Neural cell (in vitro differentiated cells): Measurements from ENCODE around the gene TMCO4. TPM values are rescaled to one million over a fixed set of nuclear protein-coding genes. Genes with fewer than 3 reads are reported as not detected.

Source experiments
- H2AFZ ChIP-seq: fragments of 200-600, 300-800 bp; sonication (generic), shearing (Covaris generic); 2 replicates; pipeline ENCODE4 v1.6.0; 2014; ENCODE audit warnings: low read depth, mild to moderate bottlenecking, antibody characterized with exemption, low read length, moderate library complexity
- H3F3A ChIP-seq: fragments of 200-600 bp; shearing (Covaris generic); 2 replicates; pipeline ENCODE4 v1.6.1; 2016; ENCODE audit warnings: mild to moderate bottlenecking, moderate library complexity, mixed read lengths, antibody characterized with exemption, low read length; ENCODE audit not compliant: insufficient read depth, poor library complexity, severe bottlenecking
- H3K27ac ChIP-seq: fragments of 200-600, 300-800 bp; sonication (generic), shearing (Covaris generic); 2 replicates; pipeline ENCODE4 v1.5.1; 2014; ENCODE audit warnings: mild to moderate bottlenecking, low read length, moderate library complexity
- H3K27me3 ChIP-seq: fragments of 300-800, 200-600 bp; sonication (generic), shearing (Covaris generic); 2 replicates; pipeline ENCODE4 v1.6.0; 2014; ENCODE audit warnings: mild to moderate bottlenecking, low read depth, low read length, moderate library complexity; ENCODE audit not compliant: insufficient read depth
- H3K36me3 ChIP-seq: fragments of 300-800, 200-600 bp; sonication (generic), shearing (Covaris generic); 2 replicates; pipeline ENCODE4 v1.5.1; 2014; ENCODE audit warnings: mild to moderate bottlenecking, antibody characterized with exemption, low read length, moderate library complexity; ENCODE audit not compliant: insufficient read depth
- H3K4me2 ChIP-seq: fragments of 300-800, 200-600 bp; sonication (generic), shearing (Covaris generic); 2 replicates; pipeline ENCODE4 v1.6.0; 2014; ENCODE audit warnings: mild to moderate bottlenecking, low read length
- H3K4me3 ChIP-seq: fragments of 300-800, 200-600 bp; sonication (generic), shearing (Covaris generic); 2 replicates; pipeline ENCODE4 v1.5.1; 2014; ENCODE audit warnings: mild to moderate bottlenecking, low read length, moderate library complexity
- H3K79me2 ChIP-seq: fragments of 200-600 bp; shearing (Covaris generic); replicated peaks from 2 replicates; pipeline ENCODE4 v1.6.0; 2014; ENCODE audit warnings: mild to moderate bottlenecking, low read length, moderate library complexity; ENCODE audit not compliant: insufficient read depth
- H3K9ac ChIP-seq: fragments of 300-800, 200-600 bp; sonication (generic), shearing (Covaris generic); 2 replicates; pipeline ENCODE4 v1.6.1; 2016; ENCODE audit warnings: mild to moderate bottlenecking, low read length, mixed read lengths
- H3K9me2 ChIP-seq: fragments of 200-600 bp; shearing (Covaris generic); 2 replicates; pipeline ENCODE4 v1.6.1; 2016; ENCODE audit warnings: mild to moderate bottlenecking, low read length, mixed read lengths; ENCODE audit not compliant: insufficient read depth
- H3K9me3 ChIP-seq: fragments of 200-600, 300-800 bp; sonication (generic), shearing (Covaris generic); 2 replicates; pipeline ENCODE4 v1.6.1; 2016; ENCODE audit warnings: mild to moderate bottlenecking, mixed run types, low read length, moderate library complexity, mixed read lengths
- H4K20me1 ChIP-seq: fragments of 200-600 bp; shearing (Covaris generic); 2 replicates; pipeline ENCODE4 v1.6.1; 2016; ENCODE audit warnings: mild to moderate bottlenecking, mixed run types; ENCODE audit not compliant: insufficient read depth
- EP300 ChIP-seq: fragments of 450-650 bp; conservative IDR thresholded peaks from 2 replicates; pipeline ENCODE4 v1.6.1; 2014; ENCODE audit warnings: antibody characterized with exemption, mild to moderate bottlenecking, moderate library complexity; ENCODE audit not compliant: poor library complexity, severe bottlenecking
- EZH2 ChIP-seq: fragments of 200-600, 300-800 bp; shearing (Covaris generic), sonication (generic); IDR thresholded peaks from 2 replicates; pipeline ENCODE4 v1.6.1; 2014; ENCODE audit warnings: antibody characterized with exemption, low read length, borderline replicate concordance, mild to moderate bottlenecking; ENCODE audit not compliant: insufficient read depth, poor library complexity, severe bottlenecking
- MXI1 ChIP-seq: fragments of 450-650 bp; conservative IDR thresholded peaks from 2 replicates; pipeline ENCODE4 v1.6.1; 2014; ENCODE audit warnings: antibody characterized with exemption, mild to moderate bottlenecking; ENCODE audit not compliant: poor library complexity, severe bottlenecking
- POLR2AphosphoS5 ChIP-seq: IDR thresholded peaks from 2 replicates; pipeline ENCODE4 v1.6.1; 2012
- RAD21 ChIP-seq: fragments of 450-650 bp; conservative IDR thresholded peaks from 2 replicates; pipeline ENCODE4 v1.6.1; 2014; ENCODE audit warnings: antibody characterized with exemption, mild to moderate bottlenecking, moderate library complexity
- SMC3 ChIP-seq: fragments of 450-650 bp; conservative IDR thresholded peaks from 2 replicates; pipeline ENCODE4 v1.6.1; 2014; ENCODE audit warnings: antibody characterized with exemption, mild to moderate bottlenecking, moderate library complexity; ENCODE audit not compliant: poor library complexity
- TAF1 ChIP-seq: IDR thresholded peaks from 2 replicates; pipeline ENCODE4 v1.6.1; 2012; ENCODE audit warnings: low read depth
- polyA plus RNA-seq: library from polyadenylated mRNA; depleted of rRNA; stranded (reverse); fragments of >200 nt; gene quantifications from 2 replicates; pipeline ENCODE4 v1.2.3, GENCODE V29; 2014
- TF ChIP-seq, protein P1 (sequence below): fragments of 450-650 bp; IDR thresholded peaks from 2 replicates; pipeline ENCODE4 v1.5.1; 2014; ENCODE audit warnings: antibody characterized with exemption, mild to moderate bottlenecking, moderate library complexity; ENCODE audit not compliant: poor library complexity, severe bottlenecking
- TF ChIP-seq, protein P2 (sequence below): IDR thresholded peaks from 2 replicates; pipeline ENCODE4 v1.6.1; 2012; ENCODE audit warnings: borderline replicate concordance

The TMCO4 gene
- polyA plus RNA-seq, 1 donor from 2014 or later, result not detected

DNA sequence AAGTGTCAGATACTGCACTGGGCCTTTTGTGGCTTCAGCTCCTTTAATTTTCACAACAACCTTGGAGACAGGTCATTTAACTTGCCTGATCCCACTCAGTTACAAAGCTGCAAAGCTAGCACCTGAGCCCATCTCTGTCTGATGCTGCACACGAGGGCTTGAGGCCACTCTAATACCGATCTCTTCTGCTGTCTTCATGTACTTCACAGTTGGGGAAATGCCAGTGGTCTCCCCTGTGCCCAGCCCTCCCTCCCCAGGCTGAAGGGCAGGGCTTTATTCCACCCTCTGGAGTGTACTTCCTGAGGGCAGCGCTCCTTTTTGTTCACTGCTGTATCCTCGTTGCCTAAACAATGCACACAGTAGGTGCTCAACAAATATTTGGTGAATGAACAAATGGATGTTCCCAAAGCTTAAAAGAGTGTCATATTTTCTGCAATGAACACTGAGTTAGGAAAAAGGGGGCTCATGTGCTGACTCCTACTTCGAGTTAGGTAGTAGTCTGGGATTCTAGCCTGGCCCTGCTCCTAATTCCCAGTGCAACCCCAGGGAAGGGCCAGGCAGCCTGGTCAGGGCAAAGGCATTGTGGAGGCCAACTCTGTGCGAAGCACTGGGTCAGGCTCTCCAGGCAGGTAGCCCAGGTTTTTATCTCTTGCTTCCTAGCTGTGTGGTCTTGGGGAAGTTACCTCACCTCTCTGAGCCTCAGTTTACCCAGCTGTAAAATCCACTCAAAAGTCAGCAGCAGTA, 1.1 kb downstream of the TMCO4 start:
- Histone ChIP-seq H3K9me3 (no peaks in the 10 kb centered on the region), H3F3A (no peaks in the 10 kb centered on the region), H3K79me2 (no peaks in the 10 kb centered on the region), H3K27ac (no peak overlapping the region), H2AFZ (no peak overlapping the region), H4K20me1 (no peaks in the 10 kb centered on the region), H3K4me3 (no peak overlapping the region), H3K9me2 (no peaks in the 10 kb centered on the region), H3K36me3 (no peaks in the 10 kb centered on the region), H3K9ac (no peak overlapping the region), H3K4me2 (no peak overlapping the region), H3K27me3 (peaks cover 40% of the 10 kb centered on the region)
- TF ChIP-seq, protein P1, sequence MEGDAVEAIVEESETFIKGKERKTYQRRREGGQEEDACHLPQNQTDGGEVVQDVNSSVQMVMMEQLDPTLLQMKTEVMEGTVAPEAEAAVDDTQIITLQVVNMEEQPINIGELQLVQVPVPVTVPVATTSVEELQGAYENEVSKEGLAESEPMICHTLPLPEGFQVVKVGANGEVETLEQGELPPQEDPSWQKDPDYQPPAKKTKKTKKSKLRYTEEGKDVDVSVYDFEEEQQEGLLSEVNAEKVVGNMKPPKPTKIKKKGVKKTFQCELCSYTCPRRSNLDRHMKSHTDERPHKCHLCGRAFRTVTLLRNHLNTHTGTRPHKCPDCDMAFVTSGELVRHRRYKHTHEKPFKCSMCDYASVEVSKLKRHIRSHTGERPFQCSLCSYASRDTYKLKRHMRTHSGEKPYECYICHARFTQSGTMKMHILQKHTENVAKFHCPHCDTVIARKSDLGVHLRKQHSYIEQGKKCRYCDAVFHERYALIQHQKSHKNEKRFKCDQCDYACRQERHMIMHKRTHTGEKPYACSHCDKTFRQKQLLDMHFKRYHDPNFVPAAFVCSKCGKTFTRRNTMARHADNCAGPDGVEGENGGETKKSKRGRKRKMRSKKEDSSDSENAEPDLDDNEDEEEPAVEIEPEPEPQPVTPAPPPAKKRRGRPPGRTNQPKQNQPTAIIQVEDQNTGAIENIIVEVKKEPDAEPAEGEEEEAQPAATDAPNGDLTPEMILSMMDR, result no peak
- TF ChIP-seq POLR2AphosphoS5, result no peak
- TF ChIP-seq, protein P2, sequence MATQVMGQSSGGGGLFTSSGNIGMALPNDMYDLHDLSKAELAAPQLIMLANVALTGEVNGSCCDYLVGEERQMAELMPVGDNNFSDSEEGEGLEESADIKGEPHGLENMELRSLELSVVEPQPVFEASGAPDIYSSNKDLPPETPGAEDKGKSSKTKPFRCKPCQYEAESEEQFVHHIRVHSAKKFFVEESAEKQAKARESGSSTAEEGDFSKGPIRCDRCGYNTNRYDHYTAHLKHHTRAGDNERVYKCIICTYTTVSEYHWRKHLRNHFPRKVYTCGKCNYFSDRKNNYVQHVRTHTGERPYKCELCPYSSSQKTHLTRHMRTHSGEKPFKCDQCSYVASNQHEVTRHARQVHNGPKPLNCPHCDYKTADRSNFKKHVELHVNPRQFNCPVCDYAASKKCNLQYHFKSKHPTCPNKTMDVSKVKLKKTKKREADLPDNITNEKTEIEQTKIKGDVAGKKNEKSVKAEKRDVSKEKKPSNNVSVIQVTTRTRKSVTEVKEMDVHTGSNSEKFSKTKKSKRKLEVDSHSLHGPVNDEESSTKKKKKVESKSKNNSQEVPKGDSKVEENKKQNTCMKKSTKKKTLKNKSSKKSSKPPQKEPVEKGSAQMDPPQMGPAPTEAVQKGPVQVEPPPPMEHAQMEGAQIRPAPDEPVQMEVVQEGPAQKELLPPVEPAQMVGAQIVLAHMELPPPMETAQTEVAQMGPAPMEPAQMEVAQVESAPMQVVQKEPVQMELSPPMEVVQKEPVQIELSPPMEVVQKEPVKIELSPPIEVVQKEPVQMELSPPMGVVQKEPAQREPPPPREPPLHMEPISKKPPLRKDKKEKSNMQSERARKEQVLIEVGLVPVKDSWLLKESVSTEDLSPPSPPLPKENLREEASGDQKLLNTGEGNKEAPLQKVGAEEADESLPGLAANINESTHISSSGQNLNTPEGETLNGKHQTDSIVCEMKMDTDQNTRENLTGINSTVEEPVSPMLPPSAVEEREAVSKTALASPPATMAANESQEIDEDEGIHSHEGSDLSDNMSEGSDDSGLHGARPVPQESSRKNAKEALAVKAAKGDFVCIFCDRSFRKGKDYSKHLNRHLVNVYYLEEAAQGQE, result no peak
- TF ChIP-seq TAF1, result no peak
- TF ChIP-seq SMC3, result no peak
- no peak for TF ChIP-seq MXI1
- no peak for TF ChIP-seq RAD21
- no peak for TF ChIP-seq EZH2
- no peak for TF ChIP-seq EP300

DNA sequence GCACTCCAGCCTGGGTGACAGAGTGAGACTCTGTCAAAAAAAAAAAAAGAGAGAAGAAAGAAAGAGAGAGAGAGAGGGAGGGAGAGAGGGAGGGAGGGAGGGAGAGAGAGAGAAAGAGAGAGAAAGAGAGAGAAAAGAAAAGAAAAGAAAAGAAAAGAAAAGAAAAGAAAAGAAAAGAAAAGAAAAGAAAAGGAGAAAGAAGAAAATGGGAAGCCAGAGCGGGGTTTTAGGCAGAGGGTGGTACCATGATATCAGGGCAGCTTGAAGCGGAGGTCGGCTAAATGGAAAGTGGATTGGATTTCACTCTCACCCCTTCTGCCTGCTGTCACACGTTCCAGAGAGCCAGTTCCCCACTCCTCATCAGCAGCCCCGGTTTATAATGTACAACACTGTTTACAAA, 1.9 kb downstream of the TMCO4 start:
- H3F3A ChIP-seq, result no peaks in the 10 kb centered on the region
- no peaks in the 10 kb centered on the region for H3K79me2 ChIP-seq
- H3K4me3 ChIP-seq, result no peak overlapping the region
- no peak overlapping the region for H3K9ac ChIP-seq
- H3K27ac ChIP-seq, result no peak overlapping the region
- TF ChIP-seq EZH2 (no peak), RAD21 (no peak), POLR2AphosphoS5 (no peak), TAF1 (no peak), MXI1 (no peak), EP300 (no peak), SMC3 (no peak)
- TF ChIP-seq, protein P1, result no peak
- TF ChIP-seq, protein P2, result no peak
- H2AFZ ChIP-seq, result no peak overlapping the region
- no peak overlapping the region for H3K4me2 ChIP-seq
- H3K9me2 ChIP-seq, result no peaks in the 10 kb centered on the region
- H3K9me3 ChIP-seq, result no peaks in the 10 kb centered on the region
- no peaks in the 10 kb centered on the region for H4K20me1 ChIP-seq
- H3K27me3 ChIP-seq, result peaks cover 40% of the 10 kb centered on the region
- H3K36me3 ChIP-seq, result no peaks in the 10 kb centered on the region
